Transverse colon (tissue), 4 donors: ENCODE data around the gene NT5DC3.

Experiments used
- CTCF ChIP-seq, 5 experiments: fragments of 200-600 bp in 3 of 5; fragments of 450-650 bp in 2 of 5; sonication (generic) in 3 of 5; IDR thresholded peaks; 1 replicate in 2 of 5; 2 replicates in 3 of 5; pipeline ENCODE4 v1.5.1; 2016 to 2017; ENCODE audit warnings: antibody characterized with exemption in 5 of 5, inconsistent platforms in 3 of 5, mild to moderate bottlenecking in 2 of 5, moderate library complexity in 1 of 5
- EP300 ChIP-seq: sonication (generic); formaldehyde crosslinking; IDR thresholded peaks from one replicate; pipeline ENCODE4 v1.6.1; 2017; ENCODE audit warnings: antibody characterized with exemption, low read depth
- POLR2A ChIP-seq: fragments of 450-650 bp; IDR thresholded peaks from one replicate; pipeline ENCODE4 v1.6.1; 2016; ENCODE audit warnings: antibody characterized with exemption, mild to moderate bottlenecking, moderate library complexity
- POLR2AphosphoS5 ChIP-seq, 3 donors: sonication (generic); formaldehyde crosslinking; IDR thresholded peaks; one replicate each; pipeline ENCODE4 v1.6.1; 2016; ENCODE audit warnings: antibody characterized with exemption in 3 of 3

- no peak for TF ChIP-seq EP300
- no peak for TF ChIP-seq CTCF (IDR thresholded peaks at IDR 0.05)
- no peak for TF ChIP-seq POLR2AphosphoS5 (IDR thresholded peaks at IDR 0.05)
- no peak for TF ChIP-seq POLR2A
Observed at GRCh38 chr12:103806803-103807202, 34.2 kb downstream of the NT5DC3 start.
